ENCODE data around the gene ADGRG3. TPM values are rescaled to one million over a fixed set of nuclear protein-coding genes. Genes with fewer than 3 reads are reported as not detected.

ADGRG3 gene
- polyA plus RNA-seq, 1 donor (not counting 4 experiments of a cell fraction or from before 2014, with no cell fraction given): not detected

DNA sequence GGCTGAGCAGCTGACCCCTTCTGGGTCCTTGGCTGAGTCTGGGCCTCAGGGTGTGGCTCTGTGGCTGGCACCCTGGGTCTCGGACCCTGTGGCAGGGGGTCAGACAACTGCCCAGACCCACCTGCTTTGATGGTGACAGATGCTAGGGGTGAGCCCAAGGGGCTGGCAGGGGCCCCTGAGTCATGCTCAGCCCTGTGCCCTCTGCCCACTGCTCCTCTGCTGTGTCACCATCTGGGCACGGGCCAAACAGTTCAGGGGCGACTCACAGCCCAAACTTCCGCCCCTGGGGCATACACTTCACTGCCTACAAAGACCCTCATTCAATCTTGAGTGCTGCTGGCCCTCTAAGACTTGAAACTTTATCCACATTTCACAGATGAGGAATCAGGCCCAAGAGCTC, 33.9 kb upstream of the ADGRG3 start:
- H3K4me3 ChIP-seq (ENCODE audit: control insufficient read depth in 2 of 3, extremely low read depth in 1 of 3, insufficient read depth in 2 of 3, low read depth in 1 of 3, low read length in 3 of 3): no peak overlapping the region
- TF ChIP-seq CTCF (optimal IDR thresholded peaks at IDR 0.05 in 1 of 3, IDR thresholded peaks at IDR 0.05 in 1 of 3, conservative IDR thresholded peaks at IDR 0.05 in 1 of 3; ENCODE audit: extremely low read depth in 1 of 3, insufficient read depth in 2 of 3, low read length in 3 of 3) (no peak), EZH2 (IDR thresholded peaks at IDR 0.05; ENCODE audit: low read length) (no peak)
- H3K4me2 ChIP-seq (ENCODE audit: control insufficient read depth, extremely low read depth, insufficient read depth, low read depth, low read length): no peak overlapping the region
- H2AFZ ChIP-seq (ENCODE audit: control insufficient read depth, low read length): no peak overlapping the region
- peaks cover 2% of the 10 kb centered on the region for H3K9me1 ChIP-seq (ENCODE audit: control insufficient read depth, extremely low read depth, insufficient read depth, low read length)
- H3K79me2 ChIP-seq (ENCODE audit: control insufficient read depth, insufficient read depth, low read length): peaks cover 28% of the 10 kb centered on the region
- FAIRE-seq: no peak
- peaks cover 17% of the 10 kb centered on the region for H4K20me1 ChIP-seq (ENCODE audit: control insufficient read depth, extremely low read depth, insufficient read depth, low read length)
- no peaks in the 10 kb centered on the region for H3K9me3 ChIP-seq (ENCODE audit: control insufficient read depth, low read depth, low read length)
- H3K27ac ChIP-seq (ENCODE audit: control insufficient read depth, insufficient read depth, low read length): no peak overlapping the region
- H3K4me1 ChIP-seq (ENCODE audit: control insufficient read depth, extremely low read depth, insufficient read depth, low read length): peaks cover 20% of the 10 kb centered on the region
- no peaks in the 10 kb centered on the region for H3K27me3 ChIP-seq (ENCODE audit: control insufficient read depth, extremely low read depth, insufficient read depth, low read length)
- DNase-seq (ENCODE audit: low read depth, low spot score): no peak
- dilution Hi-C loops (cut with MboI; ENCODE audit: extremely low pct_ligation_motif_present, low sequenced_read_pairs): no loop called here
- peaks cover 8% of the 10 kb centered on the region in 2 experiments for H3K36me3 ChIP-seq (ENCODE audit: control insufficient read depth in 2 of 2, extremely low read depth in 1 of 2, insufficient read depth in 2 of 2, low read length in 2 of 2)
- H3K9ac ChIP-seq (ENCODE audit: control insufficient read depth, extremely low read depth, insufficient read depth, low read length): no peak overlapping the region

GRCh38 chr16:57635266-57636097, 32.6 kb upstream of the ADGRG3 start:
- TF ChIP-seq EZH2 (IDR thresholded peaks at IDR 0.05; ENCODE audit: low read length) (no peak), CTCF (optimal IDR thresholded peaks at IDR 0.05 in 1 of 3, IDR thresholded peaks at IDR 0.05 in 1 of 3, conservative IDR thresholded peaks at IDR 0.05 in 1 of 3; ENCODE audit: extremely low read depth in 1 of 3, insufficient read depth in 2 of 3, low read length in 3 of 3) (no peak)
- H3K36me3 ChIP-seq (ENCODE audit: control insufficient read depth in 2 of 2, extremely low read depth in 1 of 2, insufficient read depth in 2 of 2, low read length in 2 of 2): peaks cover 16% of the 10 kb centered on the region in 2 experiments
- DNase-seq (ENCODE audit: low read depth, low spot score): no peak
- peaks cover 19% of the 10 kb centered on the region for H3K4me1 ChIP-seq (ENCODE audit: control insufficient read depth, extremely low read depth, insufficient read depth, low read length)
- peaks cover 2% of the 10 kb centered on the region for H3K9me1 ChIP-seq (ENCODE audit: control insufficient read depth, extremely low read depth, insufficient read depth, low read length)
- H3K27me3 ChIP-seq (ENCODE audit: control insufficient read depth, extremely low read depth, insufficient read depth, low read length): no peaks in the 10 kb centered on the region
- no peak for FAIRE-seq
- no peak overlapping the region for H3K4me3 ChIP-seq (ENCODE audit: control insufficient read depth in 2 of 3, extremely low read depth in 1 of 3, insufficient read depth in 2 of 3, low read depth in 1 of 3, low read length in 3 of 3)
- dilution Hi-C loops (cut with MboI; ENCODE audit: extremely low pct_ligation_motif_present, low sequenced_read_pairs): no loop called here
- peaks cover 19% of the 10 kb centered on the region for H3K79me2 ChIP-seq (ENCODE audit: control insufficient read depth, insufficient read depth, low read length)
- H3K9me3 ChIP-seq (ENCODE audit: control insufficient read depth, low read depth, low read length): no peaks in the 10 kb centered on the region
- H2AFZ ChIP-seq (ENCODE audit: control insufficient read depth, low read length): no peak overlapping the region
- H3K9ac ChIP-seq (ENCODE audit: control insufficient read depth, extremely low read depth, insufficient read depth, low read length): no peak overlapping the region
- no peak overlapping the region for H3K4me2 ChIP-seq (ENCODE audit: control insufficient read depth, extremely low read depth, insufficient read depth, low read depth, low read length)
- H3K27ac ChIP-seq (ENCODE audit: control insufficient read depth, insufficient read depth, low read length): no peak overlapping the region
- H4K20me1 ChIP-seq (ENCODE audit: control insufficient read depth, extremely low read depth, insufficient read depth, low read length): peaks cover 17% of the 10 kb centered on the region
